ENCODE data around the gene ARPC2. TPM values are rescaled to one million over a fixed set of nuclear protein-coding genes. Genes with fewer than 3 reads are reported as not detected.

Gene ARPC2
- total and polyA plus RNA-seq, 10 of the 15 experiments (the other 5 are each of a cell fraction or from before 2014, with no cell fraction given) = 440 to 980 (median 709) TPM

DNA sequence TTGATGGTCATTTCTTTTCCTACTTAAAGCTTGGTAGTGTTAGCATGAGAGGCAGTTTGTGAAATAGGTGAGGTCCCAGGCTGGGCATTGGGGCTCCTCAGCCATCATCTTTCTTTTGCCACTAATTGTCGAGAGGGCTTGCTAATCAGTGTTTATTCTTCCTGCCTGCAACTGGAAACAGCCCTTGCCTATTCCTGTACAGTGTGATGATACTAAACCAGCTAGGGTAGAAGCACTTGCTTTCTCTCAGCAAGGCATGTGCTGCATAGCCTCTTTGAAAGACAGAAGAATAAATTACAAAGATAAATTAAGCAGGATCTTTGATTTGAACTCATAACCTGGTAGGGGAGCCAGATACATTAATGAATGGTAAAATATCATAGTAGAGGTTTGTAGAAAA, 27.2 kb downstream of the ARPC2 start (continued):
- TF ChIP-seq, protein P1, sequence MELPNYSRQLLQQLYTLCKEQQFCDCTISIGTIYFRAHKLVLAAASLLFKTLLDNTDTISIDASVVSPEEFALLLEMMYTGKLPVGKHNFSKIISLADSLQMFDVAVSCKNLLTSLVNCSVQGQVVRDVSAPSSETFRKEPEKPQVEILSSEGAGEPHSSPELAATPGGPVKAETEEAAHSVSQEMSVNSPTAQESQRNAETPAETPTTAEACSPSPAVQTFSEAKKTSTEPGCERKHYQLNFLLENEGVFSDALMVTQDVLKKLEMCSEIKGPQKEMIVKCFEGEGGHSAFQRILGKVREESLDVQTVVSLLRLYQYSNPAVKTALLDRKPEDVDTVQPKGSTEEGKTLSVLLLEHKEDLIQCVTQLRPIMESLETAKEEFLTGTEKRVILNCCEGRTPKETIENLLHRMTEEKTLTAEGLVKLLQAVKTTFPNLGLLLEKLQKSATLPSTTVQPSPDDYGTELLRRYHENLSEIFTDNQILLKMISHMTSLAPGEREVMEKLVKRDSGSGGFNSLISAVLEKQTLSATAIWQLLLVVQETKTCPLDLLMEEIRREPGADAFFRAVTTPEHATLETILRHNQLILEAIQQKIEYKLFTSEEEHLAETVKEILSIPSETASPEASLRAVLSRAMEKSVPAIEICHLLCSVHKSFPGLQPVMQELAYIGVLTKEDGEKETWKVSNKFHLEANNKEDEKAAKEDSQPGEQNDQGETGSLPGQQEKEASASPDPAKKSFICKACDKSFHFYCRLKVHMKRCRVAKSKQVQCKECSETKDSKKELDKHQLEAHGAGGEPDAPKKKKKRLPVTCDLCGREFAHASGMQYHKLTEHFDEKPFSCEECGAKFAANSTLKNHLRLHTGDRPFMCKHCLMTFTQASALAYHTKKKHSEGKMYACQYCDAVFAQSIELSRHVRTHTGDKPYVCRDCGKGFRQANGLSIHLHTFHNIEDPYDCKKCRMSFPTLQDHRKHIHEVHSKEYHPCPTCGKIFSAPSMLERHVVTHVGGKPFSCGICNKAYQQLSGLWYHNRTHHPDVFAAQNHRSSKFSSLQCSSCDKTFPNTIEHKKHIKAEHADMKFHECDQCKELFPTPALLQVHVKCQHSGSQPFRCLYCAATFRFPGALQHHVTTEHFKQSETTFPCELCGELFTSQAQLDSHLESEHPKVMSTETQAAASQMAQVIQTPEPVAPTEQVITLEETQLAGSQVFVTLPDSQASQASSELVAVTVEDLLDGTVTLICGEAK (IDR thresholded peaks at IDR 0.05; ENCODE audit: borderline replicate concordance) = no peak
- no peak for TF ChIP-seq YBX1 (IDR thresholded peaks at IDR 0.05)
- TF ChIP-seq, protein P2, sequence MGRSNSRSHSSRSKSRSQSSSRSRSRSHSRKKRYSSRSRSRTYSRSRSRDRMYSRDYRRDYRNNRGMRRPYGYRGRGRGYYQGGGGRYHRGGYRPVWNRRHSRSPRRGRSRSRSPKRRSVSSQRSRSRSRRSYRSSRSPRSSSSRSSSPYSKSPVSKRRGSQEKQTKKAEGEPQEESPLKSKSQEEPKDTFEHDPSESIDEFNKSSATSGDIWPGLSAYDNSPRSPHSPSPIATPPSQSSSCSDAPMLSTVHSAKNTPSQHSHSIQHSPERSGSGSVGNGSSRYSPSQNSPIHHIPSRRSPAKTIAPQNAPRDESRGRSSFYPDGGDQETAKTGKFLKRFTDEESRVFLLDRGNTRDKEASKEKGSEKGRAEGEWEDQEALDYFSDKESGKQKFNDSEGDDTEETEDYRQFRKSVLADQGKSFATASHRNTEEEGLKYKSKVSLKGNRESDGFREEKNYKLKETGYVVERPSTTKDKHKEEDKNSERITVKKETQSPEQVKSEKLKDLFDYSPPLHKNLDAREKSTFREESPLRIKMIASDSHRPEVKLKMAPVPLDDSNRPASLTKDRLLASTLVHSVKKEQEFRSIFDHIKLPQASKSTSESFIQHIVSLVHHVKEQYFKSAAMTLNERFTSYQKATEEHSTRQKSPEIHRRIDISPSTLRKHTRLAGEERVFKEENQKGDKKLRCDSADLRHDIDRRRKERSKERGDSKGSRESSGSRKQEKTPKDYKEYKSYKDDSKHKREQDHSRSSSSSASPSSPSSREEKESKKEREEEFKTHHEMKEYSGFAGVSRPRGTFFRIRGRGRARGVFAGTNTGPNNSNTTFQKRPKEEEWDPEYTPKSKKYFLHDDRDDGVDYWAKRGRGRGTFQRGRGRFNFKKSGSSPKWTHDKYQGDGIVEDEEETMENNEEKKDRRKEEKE (IDR thresholded peaks at IDR 0.05) = no peak
- TF ChIP-seq, protein P3, sequence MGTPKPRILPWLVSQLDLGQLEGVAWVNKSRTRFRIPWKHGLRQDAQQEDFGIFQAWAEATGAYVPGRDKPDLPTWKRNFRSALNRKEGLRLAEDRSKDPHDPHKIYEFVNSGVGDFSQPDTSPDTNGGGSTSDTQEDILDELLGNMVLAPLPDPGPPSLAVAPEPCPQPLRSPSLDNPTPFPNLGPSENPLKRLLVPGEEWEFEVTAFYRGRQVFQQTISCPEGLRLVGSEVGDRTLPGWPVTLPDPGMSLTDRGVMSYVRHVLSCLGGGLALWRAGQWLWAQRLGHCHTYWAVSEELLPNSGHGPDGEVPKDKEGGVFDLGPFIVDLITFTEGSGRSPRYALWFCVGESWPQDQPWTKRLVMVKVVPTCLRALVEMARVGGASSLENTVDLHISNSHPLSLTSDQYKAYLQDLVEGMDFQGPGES (IDR thresholded peaks at IDR 0.05) = no peak
- TF ChIP-seq CHD2 (IDR thresholded peaks at IDR 0.05; ENCODE audit: borderline replicate concordance, low read depth, low read length) = no peak
- TF ChIP-seq BACH1 (IDR thresholded peaks at IDR 0.05; ENCODE audit: borderline replicate concordance) = no peak
- TF ChIP-seq ZNF592 (IDR thresholded peaks at IDR 0.05) = no peak
- no peak for TF ChIP-seq IKZF1 (conservative IDR thresholded peaks at IDR 0.05)

Measured in GM12878 (cell line).